SK-MEL-5 (cell line): ENCODE measurements around the gene CPNE8. TPM values are rescaled to one million over a fixed set of nuclear protein-coding genes. Genes with fewer than 3 reads are reported as not detected.
A peak's percentile ranks its signal among the peaks of the same experiment; 100 is the strongest.

Experiments
- DNase-seq: peaks from one replicate; pipeline ENCODE4 v3.0.0-alpha.2; 2016; ENCODE audit warnings: low read depth, low spot score
- in situ Hi-C: cut with HindIII; loops from 2 replicates; pipeline ENCODE4 v1.10.0; 2016; ENCODE audit warnings: low sequenced_read_pairs, high pct_unique_total_duplicates, low pct_unique_long_range_greater_than_20kb
- total RNA-seq: library from RNA; depleted of rRNA; stranded (reverse); fragments of >200 nt; shearing (Covaris generic); gene quantifications from 2 replicates; pipeline ENCODE4 v1.2.3, GENCODE V29; 2014

Gene CPNE8
- total RNA-seq, 1 experiment from 2014 or later = 42.3 TPM

DNA sequence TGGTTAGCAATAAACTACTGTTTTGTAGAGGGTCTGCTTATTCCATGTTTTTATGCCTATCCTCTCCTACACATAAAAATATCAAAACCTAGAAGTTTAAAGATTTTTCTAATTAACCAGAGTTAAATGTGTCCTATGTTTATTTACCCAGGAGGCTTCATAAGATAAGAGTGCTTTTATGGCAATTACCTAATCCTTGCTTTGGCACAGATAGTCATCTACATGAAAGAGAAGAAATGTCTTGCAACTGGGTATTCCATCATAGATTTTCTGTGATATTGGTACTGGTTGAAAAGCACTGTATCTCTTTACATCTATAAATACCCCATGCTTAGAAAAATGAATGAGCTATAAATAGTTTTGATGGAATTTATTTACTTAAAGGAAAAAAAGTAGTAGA is 277.1 kb downstream of the CPNE8 start:
- in situ Hi-C loops = no loop called here

DNA sequence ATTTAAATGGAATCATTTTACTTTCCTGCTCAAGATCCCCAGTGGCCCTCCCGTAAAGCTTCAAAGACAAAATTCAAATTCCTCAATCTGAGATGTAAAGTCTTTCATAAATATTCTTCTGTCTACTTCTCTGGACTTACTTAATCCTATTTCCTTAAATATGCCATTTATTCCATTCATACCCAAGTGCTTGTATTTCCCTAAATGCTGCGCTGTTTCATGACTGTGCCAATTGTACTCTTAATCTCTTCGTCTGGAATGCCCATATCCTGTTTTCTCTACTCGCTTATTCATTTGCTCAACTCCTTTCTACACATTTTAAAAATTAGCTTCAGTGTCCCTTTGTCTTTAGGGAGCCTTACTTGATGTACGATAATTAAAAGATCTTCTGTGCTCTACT is 280.1 kb downstream of the CPNE8 start:
- in situ Hi-C loops = no loop called here
- DNase-seq = peak; percentile 76

More for the DNA sequence above, 277.1 kb downstream of the CPNE8 start:
- no peak for DNase-seq

DNA sequence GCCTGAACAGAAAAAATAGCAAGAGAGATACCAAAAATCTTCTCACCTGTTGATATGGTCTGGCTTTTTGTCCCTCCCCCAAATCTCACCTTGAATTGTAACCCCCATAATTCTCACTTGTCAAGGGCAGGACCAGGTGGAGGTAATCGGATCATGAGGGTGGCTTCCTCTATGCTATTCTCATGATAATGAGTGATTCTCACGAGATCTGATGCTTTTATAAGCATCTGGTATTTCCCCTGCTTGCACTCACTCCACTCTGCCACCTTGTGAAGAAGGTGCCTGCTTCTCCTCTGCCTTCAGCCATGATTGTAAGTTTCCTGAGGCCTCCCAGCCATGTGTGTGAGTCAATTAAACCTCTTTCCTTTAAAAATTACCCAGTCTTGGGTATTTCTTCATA is 291.2 kb downstream of the CPNE8 start:
- in situ Hi-C loops = no loop called here

DNA sequence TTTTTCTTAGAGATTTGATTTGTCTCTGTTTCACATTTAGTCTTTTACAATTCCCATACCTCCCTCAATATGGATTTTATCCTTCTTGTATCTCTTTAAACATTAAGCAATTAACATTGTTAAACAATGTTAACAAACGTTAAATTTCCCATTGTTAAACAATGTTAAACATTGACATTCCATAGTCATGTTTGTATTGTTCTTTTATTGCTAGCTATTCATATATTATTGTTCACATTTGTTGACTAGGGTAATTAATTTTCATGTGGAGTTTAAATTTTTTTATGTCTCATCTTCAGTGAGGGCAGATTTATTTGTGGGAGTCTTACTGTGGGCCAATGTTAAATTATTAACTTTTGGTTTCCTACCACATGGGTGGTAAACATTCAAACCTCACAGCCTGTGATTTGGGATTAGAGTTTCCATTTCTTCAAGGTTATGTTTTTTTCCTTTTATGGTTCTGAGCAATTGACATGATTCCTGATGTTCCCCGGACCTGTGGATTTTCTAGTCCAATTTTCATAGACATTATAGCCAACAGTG is 294.5 kb downstream of the CPNE8 start:
- DNase-seq = no peak

More for the DNA sequence above, 291.2 kb downstream of the CPNE8 start:
- no peak for DNase-seq

DNA sequence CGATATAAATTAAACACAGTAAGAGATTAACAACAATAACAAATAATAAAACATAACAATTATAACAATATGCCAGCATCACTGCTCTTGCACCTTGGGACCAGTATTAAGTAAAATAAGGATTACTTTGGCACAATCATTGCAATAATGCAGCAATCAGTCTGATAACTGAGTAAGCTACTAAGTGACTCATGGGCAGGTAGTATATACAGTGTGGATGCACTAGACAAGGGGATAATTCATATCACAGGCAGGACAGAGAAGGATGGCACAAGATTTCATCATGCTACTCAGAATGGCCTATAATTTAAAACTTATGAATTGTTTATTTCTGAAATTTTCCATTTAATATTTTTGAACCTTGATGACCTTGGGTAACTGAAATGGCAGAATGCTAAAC is 298.1 kb downstream of the CPNE8 start:
- in situ Hi-C loops = no loop called here
- DNase-seq = no peak

More for the DNA sequence above, 294.5 kb downstream of the CPNE8 start:
- in situ Hi-C loops = no loop called here
